ENCODE data around the gene MAP4K4. TPM values are rescaled to one million over a fixed set of nuclear protein-coding genes. Genes with fewer than 3 reads are reported as not detected.
"Not testable (repeated sequence)": the region's sequence is repeated elsewhere in the genome, so short reads cannot be mapped to it uniquely, and the experiment has no call there.

The MAP4K4 gene
- total RNA-seq, 4 donors from 2014 or later, result 29.6 to 56.6 (median 38.2) TPM

DNA sequence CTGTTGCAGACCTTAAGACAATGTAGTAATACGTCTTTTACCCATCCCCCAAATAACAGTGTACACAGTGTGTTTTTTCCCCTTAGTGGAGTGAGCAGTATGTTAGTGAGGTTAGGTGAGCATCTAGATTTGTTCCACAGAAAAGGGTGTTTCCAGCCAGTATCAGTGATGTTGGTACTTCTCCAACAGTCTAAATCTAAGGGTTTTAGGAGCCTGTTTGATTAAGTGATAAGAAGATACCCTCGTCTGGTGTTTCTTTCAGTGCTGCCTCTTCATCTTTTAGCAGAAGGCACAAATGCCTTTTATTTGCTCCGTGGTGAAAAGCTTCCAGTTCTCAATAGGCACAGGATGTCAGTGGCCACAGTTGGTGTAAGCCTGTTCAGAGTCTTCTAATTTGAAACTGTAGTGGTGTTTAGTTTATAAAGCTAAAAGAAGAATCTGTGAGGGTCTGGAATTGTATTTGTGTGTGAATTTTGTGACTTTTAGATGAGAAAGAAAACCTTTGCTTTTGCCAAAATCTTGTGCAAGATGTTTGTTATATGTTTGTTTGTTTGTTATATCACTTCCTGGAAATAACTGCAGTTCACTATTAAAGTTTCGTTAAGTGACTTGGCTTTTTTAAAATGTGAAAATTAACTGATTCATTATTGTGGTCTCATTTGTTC is 71.2 kb downstream of the MAP4K4 start:
- 43% methylated on average over 4 of the region's 4 CpGs for WGBS
- no peak for DNase-seq (ENCODE audit: low spot score in 2 of 2)
- Histone ChIP-seq H3K4me1 (peaks cover 63% of the 10 kb centered on the region), H3K27ac (no peak overlapping the region), H3K4me3 (no peak overlapping the region), H3K9me3 (no peaks in the 10 kb centered on the region), H3K27me3 (no peaks in the 10 kb centered on the region), H3K36me3 (no peaks in the 10 kb centered on the region)
- no peak for TF ChIP-seq EP300 (IDR thresholded peaks at IDR 0.05)
- TF ChIP-seq, protein P1, sequence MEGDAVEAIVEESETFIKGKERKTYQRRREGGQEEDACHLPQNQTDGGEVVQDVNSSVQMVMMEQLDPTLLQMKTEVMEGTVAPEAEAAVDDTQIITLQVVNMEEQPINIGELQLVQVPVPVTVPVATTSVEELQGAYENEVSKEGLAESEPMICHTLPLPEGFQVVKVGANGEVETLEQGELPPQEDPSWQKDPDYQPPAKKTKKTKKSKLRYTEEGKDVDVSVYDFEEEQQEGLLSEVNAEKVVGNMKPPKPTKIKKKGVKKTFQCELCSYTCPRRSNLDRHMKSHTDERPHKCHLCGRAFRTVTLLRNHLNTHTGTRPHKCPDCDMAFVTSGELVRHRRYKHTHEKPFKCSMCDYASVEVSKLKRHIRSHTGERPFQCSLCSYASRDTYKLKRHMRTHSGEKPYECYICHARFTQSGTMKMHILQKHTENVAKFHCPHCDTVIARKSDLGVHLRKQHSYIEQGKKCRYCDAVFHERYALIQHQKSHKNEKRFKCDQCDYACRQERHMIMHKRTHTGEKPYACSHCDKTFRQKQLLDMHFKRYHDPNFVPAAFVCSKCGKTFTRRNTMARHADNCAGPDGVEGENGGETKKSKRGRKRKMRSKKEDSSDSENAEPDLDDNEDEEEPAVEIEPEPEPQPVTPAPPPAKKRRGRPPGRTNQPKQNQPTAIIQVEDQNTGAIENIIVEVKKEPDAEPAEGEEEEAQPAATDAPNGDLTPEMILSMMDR (IDR thresholded peaks at IDR 0.05), result no peak
- TF ChIP-seq POLR2AphosphoS5 (IDR thresholded peaks at IDR 0.05), result no peak
- no peak for TF ChIP-seq POLR2A (IDR thresholded peaks at IDR 0.05)

DNA sequence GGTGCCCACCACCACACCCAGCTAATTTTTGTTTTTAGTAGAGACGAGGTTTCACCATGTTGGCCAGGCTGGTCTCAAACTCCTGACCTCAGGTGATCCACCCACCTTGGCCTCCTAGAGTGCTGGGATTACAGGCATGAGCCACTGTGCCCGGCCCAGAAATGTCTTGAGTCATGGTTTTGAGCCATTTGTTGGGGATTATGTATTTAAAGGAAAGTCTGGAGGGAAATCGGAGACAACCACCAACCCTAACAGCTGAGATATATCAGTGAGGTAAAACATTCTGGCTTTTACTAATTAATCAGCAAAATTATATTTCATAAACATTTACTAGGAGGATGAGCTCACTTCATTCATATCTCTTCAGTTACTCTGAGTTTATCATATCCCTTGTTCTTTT is 72.2 kb downstream of the MAP4K4 start:
- DNase-seq (ENCODE audit: low spot score in 2 of 2); H3K36me3 ChIP-seq; H3K4me3 ChIP-seq; H3K9me3 ChIP-seq; H3K27me3 ChIP-seq; H3K27ac ChIP-seq: not testable (repeated sequence)
- 83% methylated on average over 3 of the region's 3 CpGs for WGBS
- H3K4me1 ChIP-seq, result peaks cover 54% of the 10 kb centered on the region

DNA sequence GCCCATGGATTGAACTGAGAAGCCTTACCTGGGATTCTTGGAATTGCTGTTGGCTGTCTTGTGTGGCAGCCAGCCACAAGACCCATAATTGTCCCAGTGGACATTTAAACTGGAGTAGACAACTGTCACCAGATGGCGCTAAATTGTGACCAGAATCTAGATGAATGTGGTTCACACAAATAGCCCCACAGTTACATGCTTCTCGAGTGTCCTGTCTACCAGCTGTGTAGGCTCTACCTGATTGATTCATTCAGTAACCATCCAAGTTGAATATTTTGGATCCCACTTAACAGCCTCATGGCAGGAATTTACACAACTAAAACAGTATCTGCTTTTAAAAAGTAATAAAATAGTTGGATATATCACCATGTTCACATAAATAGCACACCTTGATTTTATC is 73.2 kb downstream of the MAP4K4 start:
- Histone ChIP-seq H3K27ac (no peak overlapping the region), H3K4me1 (peaks cover 46% of the 10 kb centered on the region), H3K27me3 (no peaks in the 10 kb centered on the region), H3K36me3 (no peaks in the 10 kb centered on the region), H3K9me3 (no peaks in the 10 kb centered on the region), H3K4me3 (no peak overlapping the region)
- WGBS, result 71% methylated on average over 2 of the region's 2 CpGs
- DNase-seq (ENCODE audit: low spot score in 2 of 2), result no peak
- TF ChIP-seq POLR2A (IDR thresholded peaks at IDR 0.05) (no peak), POLR2AphosphoS5 (IDR thresholded peaks at IDR 0.05) (no peak), EP300 (IDR thresholded peaks at IDR 0.05) (no peak)
- TF ChIP-seq, protein P1 (IDR thresholded peaks at IDR 0.05), result no peak

DNA sequence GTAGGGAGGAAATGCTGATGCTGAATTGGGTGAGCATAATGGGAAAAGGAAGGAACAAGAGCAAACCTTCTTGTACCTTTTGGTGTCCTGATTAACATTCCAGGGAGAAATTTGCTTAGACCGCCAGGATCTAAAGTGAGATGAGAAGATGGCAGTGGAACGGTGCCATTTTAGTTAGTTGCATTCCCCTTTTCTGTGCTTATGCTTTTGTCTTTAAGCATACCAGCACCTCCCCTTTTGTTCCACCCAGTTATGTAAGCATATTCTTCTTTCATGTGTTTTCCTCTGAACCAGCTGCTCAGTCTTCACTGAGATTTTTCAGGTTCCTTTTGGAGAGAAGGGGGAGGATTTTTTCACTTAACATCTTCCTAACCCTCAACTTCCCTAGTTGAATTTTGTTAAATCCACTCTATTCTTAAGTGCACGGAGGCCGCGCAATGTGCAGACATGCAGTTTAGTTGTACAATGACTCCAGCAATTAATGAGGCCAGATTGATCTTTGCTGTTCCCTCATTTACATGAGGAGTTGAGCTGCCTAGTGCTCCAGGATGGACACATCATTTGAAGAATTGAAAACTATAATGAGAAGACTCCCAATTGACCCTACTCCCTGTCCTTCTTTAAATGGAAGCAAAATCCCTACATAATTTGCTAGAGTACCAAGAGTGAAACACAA is 73.9 kb downstream of the MAP4K4 start:
- H3K27me3 ChIP-seq, result no peaks in the 10 kb centered on the region
- TF ChIP-seq POLR2A (IDR thresholded peaks at IDR 0.05) (no peak), EP300 (IDR thresholded peaks at IDR 0.05) (no peak), POLR2AphosphoS5 (IDR thresholded peaks at IDR 0.05) (no peak)
- TF ChIP-seq, protein P1 (IDR thresholded peaks at IDR 0.05), result no peak
- no peak overlapping the region for H3K27ac ChIP-seq
- 84% methylated on average over 5 of the region's 5 CpGs for WGBS
- H3K4me1 ChIP-seq, result peaks cover 39% of the 10 kb centered on the region
- H3K4me3 ChIP-seq, result no peak overlapping the region
- no peak for DNase-seq (ENCODE audit: low spot score in 2 of 2)
- no peaks in the 10 kb centered on the region for H3K9me3 ChIP-seq
- no peaks in the 10 kb centered on the region for H3K36me3 ChIP-seq

DNA sequence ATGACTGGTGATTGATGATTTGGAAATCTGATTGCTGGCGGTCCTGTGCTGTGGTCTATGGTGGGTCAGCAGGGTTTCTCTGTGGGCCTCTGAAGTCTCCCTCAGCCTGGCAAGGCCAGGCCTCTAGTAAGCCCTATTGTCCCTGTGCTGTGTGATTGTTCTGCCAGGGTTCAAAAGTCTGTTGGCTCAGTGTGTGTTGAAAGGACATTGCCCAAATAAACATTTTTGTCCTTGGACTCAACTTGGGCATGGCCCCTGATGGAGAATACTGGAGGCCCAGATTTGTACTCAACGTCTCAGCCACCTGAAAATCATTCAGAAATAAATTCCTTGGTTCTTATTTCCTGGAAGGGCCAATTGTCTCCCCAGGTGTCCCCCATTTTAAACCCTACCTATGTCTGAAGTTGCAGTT is 74.4 kb downstream of the MAP4K4 start:
- WGBS, result 94% methylated on average over 2 of the region's 2 CpGs
- Histone ChIP-seq H3K4me3 (no peak overlapping the region), H3K27me3 (no peaks in the 10 kb centered on the region), H3K4me1 (peaks cover 35% of the 10 kb centered on the region), H3K9me3 (no peaks in the 10 kb centered on the region), H3K36me3 (no peaks in the 10 kb centered on the region), H3K27ac (no peak overlapping the region)
- TF ChIP-seq, protein P1 (IDR thresholded peaks at IDR 0.05), result no peak
- TF ChIP-seq POLR2AphosphoS5 (IDR thresholded peaks at IDR 0.05) (no peak), EP300 (IDR thresholded peaks at IDR 0.05) (no peak), POLR2A (IDR thresholded peaks at IDR 0.05) (no peak)
- no peak for DNase-seq (ENCODE audit: low spot score in 2 of 2)

All from suprapubic skin (tissue), 4 donors.